ENCODE measurements around the gene PARD6A. TPM values are rescaled to one million over a fixed set of nuclear protein-coding genes. Genes with fewer than 3 reads are reported as not detected.

Gene PARD6A
- total RNA-seq, 2 donors from 2014 or later, result 2.6 to 3.7 TPM

DNA sequence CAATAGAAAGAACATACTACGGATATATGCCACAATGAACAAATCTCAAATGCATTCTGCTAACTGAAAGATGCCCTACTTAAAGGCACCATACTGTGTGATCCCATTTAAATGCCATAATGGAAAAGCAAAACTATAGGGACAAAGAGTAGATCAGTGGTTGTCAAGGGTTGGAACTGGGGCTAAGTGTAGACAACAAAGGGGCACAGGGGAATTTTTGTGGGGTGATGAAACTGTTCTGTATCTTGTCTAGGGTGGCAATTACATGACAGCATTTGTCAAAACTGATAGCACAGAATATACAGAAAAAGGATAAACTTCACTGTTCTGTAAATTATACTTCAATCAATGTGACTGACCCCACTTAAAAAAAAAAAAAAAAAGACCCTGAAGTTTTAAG, 40.7 kb downstream of the PARD6A start:
- H3K9ac ChIP-seq (ENCODE audit: extremely low read depth, low read length, poor library complexity, severe bottlenecking), result no peak overlapping the region
- no peaks in the 10 kb centered on the region for H3K27me3 ChIP-seq (ENCODE audit: control insufficient read depth, insufficient read depth, low read length, poor library complexity, severe bottlenecking)
- H3K9me3 ChIP-seq (ENCODE audit: control insufficient read depth, low read length), result peaks cover 8% of the 10 kb centered on the region
- TF ChIP-seq, protein P1, sequence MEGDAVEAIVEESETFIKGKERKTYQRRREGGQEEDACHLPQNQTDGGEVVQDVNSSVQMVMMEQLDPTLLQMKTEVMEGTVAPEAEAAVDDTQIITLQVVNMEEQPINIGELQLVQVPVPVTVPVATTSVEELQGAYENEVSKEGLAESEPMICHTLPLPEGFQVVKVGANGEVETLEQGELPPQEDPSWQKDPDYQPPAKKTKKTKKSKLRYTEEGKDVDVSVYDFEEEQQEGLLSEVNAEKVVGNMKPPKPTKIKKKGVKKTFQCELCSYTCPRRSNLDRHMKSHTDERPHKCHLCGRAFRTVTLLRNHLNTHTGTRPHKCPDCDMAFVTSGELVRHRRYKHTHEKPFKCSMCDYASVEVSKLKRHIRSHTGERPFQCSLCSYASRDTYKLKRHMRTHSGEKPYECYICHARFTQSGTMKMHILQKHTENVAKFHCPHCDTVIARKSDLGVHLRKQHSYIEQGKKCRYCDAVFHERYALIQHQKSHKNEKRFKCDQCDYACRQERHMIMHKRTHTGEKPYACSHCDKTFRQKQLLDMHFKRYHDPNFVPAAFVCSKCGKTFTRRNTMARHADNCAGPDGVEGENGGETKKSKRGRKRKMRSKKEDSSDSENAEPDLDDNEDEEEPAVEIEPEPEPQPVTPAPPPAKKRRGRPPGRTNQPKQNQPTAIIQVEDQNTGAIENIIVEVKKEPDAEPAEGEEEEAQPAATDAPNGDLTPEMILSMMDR (conservative IDR thresholded peaks at IDR 0.05), result no peak
- peaks cover 16% of the 10 kb centered on the region for H3K36me3 ChIP-seq (ENCODE audit: control insufficient read depth, insufficient read depth, low read length)
- Mint-ChIP-seq H3K27ac (no peak overlapping the region), H3K4me1 (peaks cover 8% of the 10 kb centered on the region), H3K27me3 (ENCODE audit: insufficient read depth) (no peaks in the 10 kb centered on the region), H3K4me3 (no peak overlapping the region), H3K9me3 (peaks cover 6% of the 10 kb centered on the region), H3K36me3 (ENCODE audit: low read depth) (peaks cover 14% of the 10 kb centered on the region)
- H3K4me1 ChIP-seq (ENCODE audit: control insufficient read depth, insufficient read depth, low read length), result no peaks in the 10 kb centered on the region
- no peak for DNase-seq
- no peak overlapping the region for H3K4me3 ChIP-seq (ENCODE audit: low read length)
- peak overlapping the region; percentile 16 for H3K27ac ChIP-seq (ENCODE audit: low read depth, low read length)
- 96% methylated on average over 1 of the region's 1 CpG; no CpG with 5 or more reads in 1 of the 2 experiments for WGBS, 2 experiments (ENCODE audit: insufficient coverage in 1 of 2, insufficient read length in 1 of 2)

DNA sequence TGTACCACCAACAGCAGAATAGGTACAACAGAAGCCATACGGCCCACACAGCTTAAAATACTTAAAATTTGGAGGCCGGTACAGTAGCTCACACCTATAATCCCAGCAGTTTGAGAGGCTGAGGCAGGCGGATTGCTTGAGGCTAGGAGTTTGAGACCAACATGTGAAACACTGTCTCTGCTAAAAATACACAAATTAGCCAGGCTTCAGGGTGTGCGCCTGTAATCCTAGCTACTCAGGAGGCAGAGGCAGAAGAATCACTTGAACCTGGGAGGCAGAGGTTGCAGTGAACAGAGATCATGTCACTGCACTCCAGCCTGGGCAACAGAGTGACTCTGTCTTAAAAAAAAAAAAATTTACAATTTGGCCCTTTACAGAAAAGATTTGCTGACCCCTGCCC, 41.4 kb downstream of the PARD6A start:
- Mint-ChIP-seq H3K4me3 (no peak overlapping the region), H3K36me3 (ENCODE audit: low read depth) (peaks cover 11% of the 10 kb centered on the region), H3K27ac (no peak overlapping the region), H3K4me1 (peaks cover 8% of the 10 kb centered on the region), H3K9me3 (peaks cover 6% of the 10 kb centered on the region), H3K27me3 (ENCODE audit: insufficient read depth) (no peaks in the 10 kb centered on the region)
- Histone ChIP-seq H3K4me1 (ENCODE audit: control insufficient read depth, insufficient read depth, low read length) (no peaks in the 10 kb centered on the region), H3K27me3 (ENCODE audit: control insufficient read depth, insufficient read depth, low read length, poor library complexity, severe bottlenecking) (no peaks in the 10 kb centered on the region), H3K9ac (ENCODE audit: extremely low read depth, low read length, poor library complexity, severe bottlenecking) (no peak overlapping the region), H3K9me3 (ENCODE audit: control insufficient read depth, low read length) (peaks cover 8% of the 10 kb centered on the region), H3K27ac (ENCODE audit: low read depth, low read length) (peak overlapping the region; percentile 7), H3K36me3 (ENCODE audit: control insufficient read depth, insufficient read depth, low read length) (peaks cover 13% of the 10 kb centered on the region), H3K4me3 (ENCODE audit: low read length) (no peak overlapping the region)
- TF ChIP-seq, protein P1 (conservative IDR thresholded peaks at IDR 0.05), result no peak
- DNase-seq, result no peak
- 87 to 90% methylated on average over 3 to 4 of the region's 4 CpGs for WGBS, 2 experiments (ENCODE audit: insufficient coverage in 1 of 2, insufficient read length in 1 of 2)

- H3K27ac Mint-ChIP-seq, result peak overlapping the region; percentile 33
- Histone ChIP-seq H3K9me3 (ENCODE audit: control insufficient read depth, low read length) (peaks cover 8% of the 10 kb centered on the region), H3K4me1 (ENCODE audit: control insufficient read depth, insufficient read depth, low read length) (no peaks in the 10 kb centered on the region), H3K4me3 (ENCODE audit: low read length) (no peak overlapping the region), H3K27ac (ENCODE audit: low read depth, low read length) (no peak overlapping the region), H3K36me3 (ENCODE audit: control insufficient read depth, insufficient read depth, low read length) (peaks cover 4% of the 10 kb centered on the region), H3K27me3 (ENCODE audit: control insufficient read depth, insufficient read depth, low read length, poor library complexity, severe bottlenecking) (no peaks in the 10 kb centered on the region), H3K9ac (ENCODE audit: extremely low read depth, low read length, poor library complexity, severe bottlenecking) (no peak overlapping the region)
- 88 to 98% methylated on average over 1 to 2 of the region's 2 CpGs for WGBS, 2 experiments (ENCODE audit: insufficient coverage in 1 of 2, insufficient read length in 1 of 2)
- H3K36me3 Mint-ChIP-seq (ENCODE audit: low read depth), result peaks cover 2% of the 10 kb centered on the region
- DNase-seq, result no peak
- H3K27me3 Mint-ChIP-seq (ENCODE audit: insufficient read depth), result no peaks in the 10 kb centered on the region
- H3K4me3 Mint-ChIP-seq, result no peak overlapping the region
- TF ChIP-seq, protein P1 (conservative IDR thresholded peaks at IDR 0.05), result no peak
- H3K9me3 Mint-ChIP-seq, result peaks cover 5% of the 10 kb centered on the region
- no peaks in the 10 kb centered on the region for H3K4me1 Mint-ChIP-seq
These were observed 42.9 kb downstream of the PARD6A start for GRCh38 chr16:67703626-67704025.

Measured in endodermal cell (in vitro differentiated cells).